ENCODE results near the gene PLA2R1. TPM values are rescaled to one million over a fixed set of nuclear protein-coding genes. Genes with fewer than 3 reads are reported as not detected.

PLA2R1 gene
- total RNA-seq, 4 donors from 2014 or later = 18.3 to 52.0 (median 34.1) TPM

GRCh38 chr2:160010361-160011145 lies 51.9 kb downstream of the PLA2R1 start:
- TF ChIP-seq POLR2A (IDR thresholded peaks at IDR 0.05) (no peak), CTCF (IDR thresholded peaks at IDR 0.05) (no peak)
- 69 to 73% methylated on average over 5 of the region's 5 CpGs for WGBS, 2 donors
- intact Hi-C loops (cut with DNase I; ENCODE audit: low total_unique reads) = no loop called here

GRCh38 chr2:160007111-160007510 lies 55.3 kb downstream of the PLA2R1 start:
- intact Hi-C loops (cut with DNase I; ENCODE audit: low total_unique reads) = no loop called here
- H3K4me3 ChIP-seq (ENCODE audit: low read depth, poor library complexity, severe bottlenecking) = no peak overlapping the region
- no peak for DNase-seq (ENCODE audit: low spot score in 2 of 2)
- TF ChIP-seq POLR2A (IDR thresholded peaks at IDR 0.05) = no peak
- TF ChIP-seq CTCF (IDR thresholded peaks at IDR 0.05) = no peak
- 84 to 88% methylated on average over 5 of the region's 5 CpGs for WGBS, 2 donors

More at GRCh38 chr2:160010361-160011145, 51.9 kb downstream of the PLA2R1 start:
- DNase-seq (ENCODE audit: low spot score in 2 of 2) = no peak
- H3K4me3 ChIP-seq (ENCODE audit: low read depth, poor library complexity, severe bottlenecking) = no peak overlapping the region

GRCh38 chr2:160006475-160006874 lies 55.9 kb downstream of the PLA2R1 start:
- no peak for TF ChIP-seq CTCF (IDR thresholded peaks at IDR 0.05)
- TF ChIP-seq POLR2A (IDR thresholded peaks at IDR 0.05) = no peak
- no peak overlapping the region for H3K4me3 ChIP-seq (ENCODE audit: low read depth, poor library complexity, severe bottlenecking)
- intact Hi-C loops (cut with DNase I; ENCODE audit: low total_unique reads) = no loop called here
- WGBS, 2 donors = 74 to 75% methylated on average over 2 of the region's 2 CpGs
- no peak for DNase-seq (ENCODE audit: low spot score in 2 of 2)

GRCh38 chr2:160005908-160006307 lies 56.5 kb downstream of the PLA2R1 start:
- 93 to 96% methylated on average over 3 of the region's 3 CpGs for WGBS, 2 donors
- no peak for DNase-seq (ENCODE audit: low spot score in 2 of 2)
- TF ChIP-seq CTCF (IDR thresholded peaks at IDR 0.05) (no peak), POLR2A (IDR thresholded peaks at IDR 0.05) (no peak)
- intact Hi-C loops (cut with DNase I; ENCODE audit: low total_unique reads) = no loop called here
- no peak overlapping the region for H3K4me3 ChIP-seq (ENCODE audit: low read depth, poor library complexity, severe bottlenecking)

GRCh38 chr2:160005476-160005875 lies 56.9 kb downstream of the PLA2R1 start:
- intact Hi-C loops (cut with DNase I; ENCODE audit: low total_unique reads) = no loop called here
- WGBS, 2 donors = 92 to 95% methylated on average over 5 of the region's 5 CpGs

More at GRCh38 chr2:160005476-160005875, 56.9 kb downstream of the PLA2R1 start:
- no peak overlapping the region for H3K4me3 ChIP-seq (ENCODE audit: low read depth, poor library complexity, severe bottlenecking)
- TF ChIP-seq CTCF (IDR thresholded peaks at IDR 0.05) = no peak
- no peak for TF ChIP-seq POLR2A (IDR thresholded peaks at IDR 0.05)
- no peak for DNase-seq (ENCODE audit: low spot score in 2 of 2)

Measured in lower leg skin (tissue), 4 donors.